Ovary (tissue), 9 donors: ENCODE measurements around the gene MYRIP. TPM values are rescaled to one million over a fixed set of nuclear protein-coding genes. Genes with fewer than 3 reads are reported as not detected.

Source experiments
- DNase-seq, 5 donors: peaks; one replicate each; pipeline ENCODE4 v3.0.0-alpha.2; 2019 to 2020
- H3K27ac ChIP-seq, 2 donors: fragments of 200-600 bp; one replicate each; pipeline versions ENCODE4 v1.5.1 to v1.8.0; 2019 to 2022
- H3K27me3 ChIP-seq: fragments of 200-600 bp; one replicate; pipeline ENCODE4 v1.8.0; 2022
- H3K36me3 ChIP-seq: fragments of 200-600 bp; sonication (generic); one replicate; pipeline ENCODE4 v1.5.1; 2019
- H3K4me1 ChIP-seq: one replicate; pipeline ENCODE4 v1.8.1; 2013; ENCODE audit warnings: mild to moderate bottlenecking, moderate library complexity; ENCODE audit not compliant: insufficient read depth
- H3K4me3 ChIP-seq: fragments of 200-600 bp; sonication (generic); one replicate; pipeline ENCODE4 v1.5.1; 2017
- H3K9me3 ChIP-seq, 2 donors: fragments of 200-600 bp in 1 of 2; sonication (generic) in 1 of 2; one replicate each; pipeline versions ENCODE4 v1.5.1 to v1.8.1; 2013 to 2019; ENCODE audit warnings: mild to moderate bottlenecking in 1 of 2, moderate library complexity in 1 of 2
- CTCF ChIP-seq, 3 donors: fragments of 450-650 bp in 2 of 3; fragments of 200-600 bp in 1 of 3; IDR thresholded peaks; one replicate each; pipeline versions ENCODE4 v1.5.1 to v1.8.0; 2016 to 2022; ENCODE audit warnings: antibody characterized with exemption in 3 of 3, mild to moderate bottlenecking in 1 of 3
- EP300 ChIP-seq: sonication (generic); formaldehyde crosslinking; IDR thresholded peaks from one replicate; pipeline ENCODE4 v1.6.1; 2017; ENCODE audit warnings: antibody characterized with exemption
- POLR2A ChIP-seq: fragments of 450-650 bp; IDR thresholded peaks from one replicate; pipeline ENCODE4 v1.6.1; 2017; ENCODE audit warnings: antibody characterized with exemption, mild to moderate bottlenecking, moderate library complexity
- WGBS, 3 donors: extraction: QIAGEN DNeasy Blood & Tissue Kit in 1 of 3; methylation state at CpG; one replicate each; pipeline versions ENCODE4 v1.1.5 to v1.1.7; 2013 to 2017; 5-methylcytosine and 5-hydroxymethylcytosine counted together
- intact Hi-C, 4 donors: fragments of 100-400 bp; cut with DNase I; formaldehyde crosslinking; loops; one replicate each; pipeline versions ENCODE4 v1.11.0 to v1.15.1; 2022 to 2023
- polyA plus RNA-seq, 2 donors: library from polyadenylated mRNA; stranded (reverse); fragments of 200-250 nt in 1 of 2; fragments of 350-450 nt in 1 of 2; fragmentation: Illumina TruSeq in 1 of 2; extraction: RNeasy Lipid Tissue Mini Kit (QIAGEN cat#74804) in 1 of 2; gene quantifications; one replicate each; pipeline ENCODE4 v1.2.3, GENCODE V29; 2013 to 2014
- total RNA-seq, 7 donors: library from RNA; depleted of rRNA in 2 of 7; stranded (reverse); fragments of >200 nt in 2 of 7; fragmentation: NEBNext Ultra II Directional in 3 of 7; extraction: Animal tissue kit (Norgen Biotek cat#: 25700) in 3 of 7; gene quantifications; one replicate each; pipeline versions ENCODE4 v1.1.0 to v1.2.4, GENCODE V29; 2016 to 2023
- donor health status: DM: no; HTN: no; CAD: no; lungs with moderate emphysema.
- donor health status: DM: no; HTN: no; CAD: no.
- donor health status: Bipolar disorder and iron deficiency.
- donor health status: DM: yes; HTN: yes; CAD: no.
- donor health status: DM: no; HTN: no; CAD: no.
- donor health status: DM: yes; HTN: yes; CAD: no.

The MYRIP gene
- total and polyA plus RNA-seq, 9 donors: 2.8 to 8.4 (median 4.5) TPM

- no peak for DNase-seq
- 81 to 89% (median 84%) methylated on average over 1 of the region's 1 CpG for WGBS, 3 donors
- H3K27ac ChIP-seq: no peak overlapping the region
- no peak overlapping the region for H3K4me3 ChIP-seq
- no peaks in the 10 kb centered on the region for H3K27me3 ChIP-seq
- intact Hi-C loops: no loop called here
- H3K36me3 ChIP-seq: no peaks in the 10 kb centered on the region
- H3K4me1 ChIP-seq: no peaks in the 10 kb centered on the region
- TF ChIP-seq POLR2A (no peak), CTCF (IDR thresholded peaks at IDR 0.05) (no peak)
- no peaks in the 10 kb centered on the region for H3K9me3 ChIP-seq
Measured at GRCh38 chr3:40264451-40264850, 455.0 kb downstream of the MYRIP start.

GRCh38 chr3:40265181-40265580 is 455.8 kb downstream of the MYRIP start:
- Histone ChIP-seq H3K4me3 (no peak overlapping the region), H3K27ac (no peak overlapping the region), H3K36me3 (no peaks in the 10 kb centered on the region), H3K27me3 (no peaks in the 10 kb centered on the region), H3K4me1 (no peaks in the 10 kb centered on the region), H3K9me3 (no peaks in the 10 kb centered on the region)
- TF ChIP-seq CTCF (IDR thresholded peaks at IDR 0.05) (no peak), EP300 (no peak), POLR2A (no peak)
- intact Hi-C loops: loop anchor here in 1 of 4 donors (5.0 kb wide), 1 partner anchor 1773 kb away; no protein-coding TSS in a partner anchor
- no peak for DNase-seq

- no peaks in the 10 kb centered on the region for H3K36me3 ChIP-seq
- no peaks in the 10 kb centered on the region for H3K4me1 ChIP-seq
- no peak overlapping the region for H3K4me3 ChIP-seq
- no peak overlapping the region for H3K27ac ChIP-seq
- H3K9me3 ChIP-seq: no peaks in the 10 kb centered on the region
- WGBS, 3 donors: 46 to 52% (median 49%) methylated on average over 4 of the region's 4 CpGs
- no peaks in the 10 kb centered on the region for H3K27me3 ChIP-seq
- TF ChIP-seq CTCF (IDR thresholded peaks at IDR 0.05) (no peak), POLR2A (no peak)
- no peak for DNase-seq
- intact Hi-C loops: loop anchor here in 1 of 4 donors (5.0 kb wide), 1 partner anchor 1776 kb away; no protein-coding TSS in a partner anchor
Measured at GRCh38 chr3:40267937-40268724, 458.7 kb downstream of the MYRIP start.

- Histone ChIP-seq H3K36me3 (no peaks in the 10 kb centered on the region), H3K4me3 (no peak overlapping the region), H3K27ac (no peak overlapping the region), H3K9me3 (no peaks in the 10 kb centered on the region), H3K27me3 (no peaks in the 10 kb centered on the region), H3K4me1 (no peaks in the 10 kb centered on the region)
- intact Hi-C loops: loop anchor here in 1 of 4 donors (5.0 kb wide), 1 partner anchor 1777 kb away; no protein-coding TSS in a partner anchor
- whole genome bisulfite sequencing, 3 donors: 91 to 98% (median 92%) methylated on average over 2 of the region's 2 CpGs
- TF ChIP-seq POLR2A (no peak), EP300 (no peak), CTCF (IDR thresholded peaks at IDR 0.05) (no peak)
- no peak for DNase-seq
Measured at GRCh38 chr3:40268802-40269524, 459.6 kb downstream of the MYRIP start.
